BLaER1 (cell line): ENCODE data around the gene FUT1.
A peak's percentile ranks its signal among the peaks of the same experiment; 100 is the strongest.

Experiments
- H3K27ac ChIP-seq: shearing (Covaris generic); formaldehyde crosslinking; 2 replicates; pipeline ENCODE4 v1.8.1; 2022
- H3K27me3 ChIP-seq: shearing (Covaris generic); formaldehyde crosslinking; 2 replicates; pipeline ENCODE4 v1.8.1; 2022
- H3K36me3 ChIP-seq: shearing (Covaris generic); formaldehyde crosslinking; 2 replicates; pipeline ENCODE4 v1.8.1; 2022
- H3K4me1 ChIP-seq: shearing (Covaris generic); formaldehyde crosslinking; 2 replicates; pipeline ENCODE4 v1.8.1; 2022
- H3K4me2 ChIP-seq: shearing (Covaris generic); formaldehyde crosslinking; 2 replicates; pipeline ENCODE4 v1.8.1; 2022
- H3K4me3 ChIP-seq: shearing (Covaris generic); formaldehyde crosslinking; 2 replicates; pipeline ENCODE4 v1.8.1; 2022
- H3K9ac ChIP-seq: shearing (Covaris generic); formaldehyde crosslinking; 2 replicates; pipeline ENCODE4 v1.8.1; 2022
- H3K9me3 ChIP-seq: shearing (Covaris generic); formaldehyde crosslinking; 2 replicates; pipeline ENCODE4 v1.8.1; 2022
- H4K20me1 ChIP-seq: shearing (Covaris generic); formaldehyde crosslinking; 2 replicates; pipeline ENCODE4 v1.8.1; 2022
- Cebpa-rat ChIP-seq: shearing (Covaris generic); IDR thresholded peaks from 2 replicates; pipeline ENCODE4 v1.8.1; 2022

Gene FUT1

DNA sequence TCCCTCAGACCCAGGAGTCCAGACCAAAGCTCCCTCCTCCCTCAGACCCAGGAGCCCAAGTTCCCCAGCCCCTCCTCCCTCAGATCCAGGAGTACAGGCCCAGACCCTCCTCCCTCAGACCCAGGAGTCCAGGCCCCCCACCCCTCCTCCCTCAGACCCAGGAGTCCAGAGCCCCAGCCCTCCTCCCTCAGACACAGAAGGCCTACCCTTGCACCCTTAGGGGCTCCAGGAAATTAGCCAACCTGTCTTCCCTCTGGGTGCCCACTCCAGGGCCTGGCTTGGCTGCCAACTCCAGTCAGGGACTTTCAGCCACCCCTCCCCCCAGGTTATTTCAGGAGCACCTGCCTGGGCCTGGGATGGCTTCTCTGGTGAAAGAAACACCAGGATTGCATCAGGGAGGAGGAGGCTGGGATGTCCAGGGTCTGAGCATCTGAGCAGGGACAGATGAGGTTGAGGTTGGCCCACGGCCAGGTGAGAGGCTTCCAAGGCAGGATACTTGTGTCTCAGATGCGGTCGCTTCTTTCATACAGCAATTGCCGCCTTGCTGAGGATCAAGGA, 2.7 kb upstream of the FUT1 start, which contains the start of gene FGF21:
FGF21 (plus strand) TSS at position 441 of the 558 bp plus-strand sequence. CDS start 713 bp downstream, outside the sequence.
- H3K27ac ChIP-seq, result no peak within 1 kb of the TSS
- H4K20me1 ChIP-seq, result no peaks in the 10 kb centered on the region
- H3K4me3 ChIP-seq, result no peak within 1 kb of the TSS
- H3K4me1 ChIP-seq, result peaks cover 50% of the 10 kb centered on the region
- no peak within 1 kb of the TSS for H3K9ac ChIP-seq
- peaks cover 9% of the 10 kb centered on the region for H3K36me3 ChIP-seq
- no peak for TF ChIP-seq Cebpa-rat
- peaks cover 30% of the 10 kb centered on the region for H3K27me3 ChIP-seq
- H3K9me3 ChIP-seq, result no peaks in the 10 kb centered on the region
- H3K4me2 ChIP-seq, result no peak within 1 kb of the TSS

DNA sequence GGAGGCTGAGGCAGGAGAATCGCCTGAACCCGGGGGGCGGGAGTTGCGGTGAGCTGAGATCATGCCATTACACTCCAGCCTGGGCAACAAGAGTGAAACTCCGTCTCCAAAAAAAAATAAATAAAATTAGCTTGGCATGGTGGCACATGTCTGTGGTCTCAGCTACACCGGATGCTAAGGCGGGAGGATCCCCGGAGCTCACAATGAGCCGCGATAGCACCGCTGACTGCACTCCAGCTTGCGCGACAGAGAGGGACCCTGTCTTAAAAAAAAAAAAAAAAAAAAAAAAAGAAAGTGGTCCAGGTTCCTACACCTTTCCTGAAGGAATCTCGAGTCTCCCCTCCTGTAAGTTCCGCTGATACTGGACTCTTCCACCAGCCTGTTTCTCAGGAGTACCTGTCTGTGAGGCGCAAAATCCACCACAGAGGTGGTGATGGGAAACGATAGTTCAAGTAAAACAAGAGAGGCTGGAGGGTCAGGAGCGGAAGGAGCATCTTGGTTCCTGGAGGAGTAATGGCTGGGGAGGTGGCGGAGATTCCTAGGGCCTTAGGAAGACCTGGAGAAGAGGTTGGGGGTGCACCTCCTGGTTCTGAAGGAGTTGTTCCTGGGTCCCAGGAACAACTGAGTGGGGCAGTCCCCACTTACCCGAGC, 471 bp downstream of the FUT1 start:
- peak overlapping the region; percentile 77 for H3K9ac ChIP-seq
- peak overlapping the region; percentile 76 for H3K4me3 ChIP-seq
- H3K4me2 ChIP-seq, result peak overlapping the region; percentile 96
- peaks cover 30% of the 10 kb centered on the region for H3K27me3 ChIP-seq
- TF ChIP-seq Cebpa-rat, result no peak
- H4K20me1 ChIP-seq, result no peaks in the 10 kb centered on the region
- H3K9me3 ChIP-seq, result no peaks in the 10 kb centered on the region
- peak overlapping the region; percentile 56 for H3K27ac ChIP-seq
- peaks cover 72% of the 10 kb centered on the region for H3K4me1 ChIP-seq
- peaks cover 16% of the 10 kb centered on the region for H3K36me3 ChIP-seq

DNA sequence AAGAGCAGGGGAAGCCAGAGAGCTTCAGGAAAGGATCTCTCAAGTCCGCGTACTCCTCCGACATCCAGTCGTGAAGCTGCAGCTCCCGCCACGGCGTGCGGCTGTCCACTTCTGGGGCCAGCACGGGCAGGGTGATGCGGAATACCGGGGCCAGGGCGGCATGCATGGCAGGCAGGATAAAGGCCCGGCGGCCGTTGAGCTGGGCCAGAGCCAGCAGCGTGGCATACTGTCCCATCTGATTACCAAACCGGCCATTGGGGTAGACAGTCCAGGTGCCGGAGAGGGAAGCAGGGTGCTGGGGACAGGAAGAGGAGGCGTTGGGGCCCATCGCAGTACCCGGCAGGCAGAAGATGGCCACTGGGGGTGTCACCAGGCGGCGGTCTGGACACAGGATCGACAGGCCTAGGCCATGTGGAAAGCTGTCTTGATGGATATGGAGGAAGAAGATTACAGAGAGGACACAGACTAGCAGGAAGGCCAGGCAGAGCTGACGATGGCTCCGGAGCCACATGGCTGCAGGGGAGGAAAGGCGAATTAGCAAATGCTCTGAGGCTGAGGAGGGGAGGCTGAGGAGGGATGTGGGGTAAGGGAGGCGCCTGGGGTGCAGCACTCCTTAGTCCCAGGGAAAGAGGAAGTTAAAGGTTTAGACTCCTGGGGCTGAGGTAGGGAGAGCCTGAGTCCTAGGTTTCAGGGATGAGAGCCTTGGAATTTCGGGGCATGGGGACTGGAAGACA, 1.5 kb downstream of the FUT1 start:
- no peak overlapping the region for H3K4me3 ChIP-seq
- no peak overlapping the region for H3K27ac ChIP-seq

DNA sequence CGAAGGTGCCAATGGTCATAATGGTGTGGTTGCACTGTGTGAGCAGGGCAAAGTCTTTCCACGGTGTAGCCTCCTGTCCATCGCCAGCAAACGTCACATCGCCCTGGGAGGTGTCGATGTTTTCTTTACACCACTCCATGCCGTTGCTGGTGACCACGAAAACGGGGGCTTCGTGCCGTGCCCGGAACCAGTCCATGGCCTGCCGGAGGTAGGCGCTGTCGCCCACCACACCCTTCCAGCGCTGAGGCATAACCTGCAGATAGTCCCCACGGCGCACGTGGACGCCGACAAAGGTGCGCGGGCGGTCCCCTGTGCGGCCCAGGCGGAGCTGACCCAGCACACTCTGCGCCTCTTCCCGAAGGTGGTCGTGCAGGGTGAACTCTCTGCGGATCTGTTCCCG, 2.1 kb downstream of the FUT1 start:
- H3K27ac ChIP-seq, result no peak overlapping the region
- peaks cover 16% of the 10 kb centered on the region for H3K36me3 ChIP-seq
- H3K9me3 ChIP-seq, result no peaks in the 10 kb centered on the region
- no peak overlapping the region for H3K4me3 ChIP-seq
- H3K27me3 ChIP-seq, result peaks cover 30% of the 10 kb centered on the region
- H3K9ac ChIP-seq, result no peak overlapping the region
- no peaks in the 10 kb centered on the region for H4K20me1 ChIP-seq
- TF ChIP-seq Cebpa-rat, result no peak
- H3K4me1 ChIP-seq, result peaks cover 87% of the 10 kb centered on the region
- H3K4me2 ChIP-seq, result no peak overlapping the region

More for the DNA sequence above, 1.5 kb downstream of the FUT1 start:
- Histone ChIP-seq H3K9me3 (no peaks in the 10 kb centered on the region), H3K4me2 (peak overlapping the region; percentile 96), H4K20me1 (no peaks in the 10 kb centered on the region), H3K9ac (no peak overlapping the region), H3K36me3 (peaks cover 16% of the 10 kb centered on the region), H3K4me1 (peaks cover 81% of the 10 kb centered on the region), H3K27me3 (peaks cover 30% of the 10 kb centered on the region)
- no peak for TF ChIP-seq Cebpa-rat

DNA sequence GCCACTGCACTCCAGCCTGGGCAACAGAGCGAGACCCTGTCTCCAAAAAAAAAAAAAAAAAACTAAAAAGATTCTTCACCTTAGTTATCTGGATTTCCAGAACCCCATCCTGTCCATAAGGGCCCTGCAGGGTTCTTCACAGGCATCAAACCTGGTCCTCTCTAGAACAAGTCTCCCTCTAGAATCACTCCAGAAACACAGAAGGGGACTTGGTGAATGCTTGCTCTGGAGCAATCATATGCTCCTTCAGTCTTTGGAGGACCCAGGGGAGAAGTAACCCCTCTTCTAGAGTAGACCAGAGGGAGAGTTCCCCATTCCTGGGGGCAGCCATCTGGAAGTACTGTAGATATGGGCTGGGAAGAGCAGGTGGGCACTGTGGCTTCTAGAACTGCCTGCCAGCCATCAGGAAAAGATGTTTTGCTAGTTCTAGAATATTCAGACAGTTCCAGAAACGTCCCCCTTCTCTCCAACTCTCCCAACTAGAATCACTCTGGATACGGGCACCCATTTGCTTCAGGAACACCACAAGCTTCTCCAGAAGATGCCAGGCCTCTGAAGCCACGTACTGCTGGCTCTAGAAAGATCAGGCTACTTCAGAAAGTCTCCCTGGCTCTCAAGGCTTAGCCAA, 2.8 kb downstream of the FUT1 start:
- no peak overlapping the region for H3K9ac ChIP-seq
- peaks cover 30% of the 10 kb centered on the region for H3K27me3 ChIP-seq
- no peak overlapping the region for H3K4me3 ChIP-seq
- no peak overlapping the region for H3K27ac ChIP-seq
- peaks cover 17% of the 10 kb centered on the region for H3K36me3 ChIP-seq
- no peak for TF ChIP-seq Cebpa-rat
- no peaks in the 10 kb centered on the region for H3K9me3 ChIP-seq
- H3K4me1 ChIP-seq, result peaks cover 87% of the 10 kb centered on the region
- no peak overlapping the region for H3K4me2 ChIP-seq
- no peaks in the 10 kb centered on the region for H4K20me1 ChIP-seq

DNA sequence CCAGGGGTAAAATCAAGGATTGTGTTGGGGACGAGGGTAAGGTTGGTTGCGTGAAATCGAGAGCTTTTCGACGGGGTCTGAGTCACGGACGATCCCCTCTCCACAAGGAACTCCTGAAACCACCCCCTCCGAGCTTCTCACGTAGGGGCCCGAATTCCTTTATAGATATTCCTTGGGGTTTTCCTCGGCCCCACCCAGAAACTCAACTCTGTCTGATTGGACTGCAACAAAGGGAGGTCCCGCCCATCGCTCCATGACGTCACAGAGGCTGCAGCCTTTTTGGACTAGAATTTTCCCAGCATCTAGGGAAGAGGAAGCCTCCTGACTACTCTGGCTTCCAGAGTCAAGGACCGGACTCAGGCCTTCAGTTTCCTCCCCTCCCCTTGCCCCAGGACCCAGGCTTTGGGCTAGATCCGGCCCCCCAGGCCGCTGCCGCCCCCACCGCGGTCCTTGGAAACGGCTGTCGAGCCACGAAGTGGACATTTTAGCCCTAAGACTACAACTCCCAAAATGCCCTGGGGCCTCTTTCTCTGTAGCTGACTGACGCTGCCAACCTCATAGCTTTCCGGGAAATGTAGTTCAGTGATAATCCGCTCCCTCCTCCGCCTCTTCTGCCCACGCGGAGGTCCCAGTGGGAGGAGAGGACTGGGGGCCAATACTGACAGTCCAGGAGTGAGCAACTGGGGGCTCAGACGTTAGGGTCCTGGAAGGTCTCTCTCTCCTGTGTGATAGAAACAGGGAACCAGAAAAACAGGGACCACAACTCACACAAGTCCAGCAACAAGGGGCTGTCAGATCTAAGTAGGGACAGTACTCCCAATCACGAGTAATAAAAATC, 5.5 kb downstream of the FUT1 start, which contains the start of gene IZUMO1:
IZUMO1 (minus strand) TSS at position 172 of the 838 bp plus-strand sequence. CDS start 1,050 bp downstream, outside the sequence.
- Histone ChIP-seq H3K4me1 (peaks cover 67% of the 10 kb centered on the region), H3K4me2 (peak within 1 kb of the TSS; percentile 71), H3K27ac (peak within 1 kb of the TSS; percentile 74), H3K27me3 (peaks cover 6% of the 10 kb centered on the region; the same call in 1 of the 2 replicates), H3K9me3 (no peaks in the 10 kb centered on the region), H4K20me1 (no peaks in the 10 kb centered on the region), H3K4me3 (peak within 1 kb of the TSS; percentile 73), H3K9ac (peak within 1 kb of the TSS; percentile 77), H3K36me3 (peaks cover 36% of the 10 kb centered on the region)
- no peak for TF ChIP-seq Cebpa-rat

DNA sequence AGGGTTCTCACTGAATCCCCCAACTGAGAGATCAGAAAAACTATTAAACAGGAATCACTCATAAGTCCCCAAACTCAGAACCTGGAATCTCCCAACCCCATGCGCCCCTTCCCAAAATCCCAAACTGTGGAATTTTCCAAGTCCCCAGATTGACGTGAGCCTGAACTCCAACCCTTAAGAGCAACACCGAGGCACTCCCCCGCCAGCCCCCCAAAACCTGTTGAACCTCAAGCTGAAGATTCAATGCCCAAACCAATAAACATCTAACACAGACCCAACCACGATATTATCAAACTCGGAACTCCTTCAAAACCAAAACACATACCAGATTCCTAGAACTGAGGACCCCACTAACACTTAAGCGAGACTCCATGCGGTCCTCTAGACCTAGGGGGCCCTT, 6.3 kb downstream of the FUT1 start:
- H3K27me3 ChIP-seq, result no peaks in the 10 kb centered on the region
- no peak overlapping the region for H3K27ac ChIP-seq
- H3K4me1 ChIP-seq, result peaks cover 67% of the 10 kb centered on the region
- peaks cover 36% of the 10 kb centered on the region for H3K36me3 ChIP-seq
- peak overlapping the region; percentile 71 for H3K4me2 ChIP-seq
- peak overlapping the region; percentile 73; the same call in 1 of the 2 replicates for H3K4me3 ChIP-seq
- no peaks in the 10 kb centered on the region for H4K20me1 ChIP-seq
- no peaks in the 10 kb centered on the region for H3K9me3 ChIP-seq
- TF ChIP-seq Cebpa-rat, result no peak
- H3K9ac ChIP-seq, result no peak overlapping the region

DNA sequence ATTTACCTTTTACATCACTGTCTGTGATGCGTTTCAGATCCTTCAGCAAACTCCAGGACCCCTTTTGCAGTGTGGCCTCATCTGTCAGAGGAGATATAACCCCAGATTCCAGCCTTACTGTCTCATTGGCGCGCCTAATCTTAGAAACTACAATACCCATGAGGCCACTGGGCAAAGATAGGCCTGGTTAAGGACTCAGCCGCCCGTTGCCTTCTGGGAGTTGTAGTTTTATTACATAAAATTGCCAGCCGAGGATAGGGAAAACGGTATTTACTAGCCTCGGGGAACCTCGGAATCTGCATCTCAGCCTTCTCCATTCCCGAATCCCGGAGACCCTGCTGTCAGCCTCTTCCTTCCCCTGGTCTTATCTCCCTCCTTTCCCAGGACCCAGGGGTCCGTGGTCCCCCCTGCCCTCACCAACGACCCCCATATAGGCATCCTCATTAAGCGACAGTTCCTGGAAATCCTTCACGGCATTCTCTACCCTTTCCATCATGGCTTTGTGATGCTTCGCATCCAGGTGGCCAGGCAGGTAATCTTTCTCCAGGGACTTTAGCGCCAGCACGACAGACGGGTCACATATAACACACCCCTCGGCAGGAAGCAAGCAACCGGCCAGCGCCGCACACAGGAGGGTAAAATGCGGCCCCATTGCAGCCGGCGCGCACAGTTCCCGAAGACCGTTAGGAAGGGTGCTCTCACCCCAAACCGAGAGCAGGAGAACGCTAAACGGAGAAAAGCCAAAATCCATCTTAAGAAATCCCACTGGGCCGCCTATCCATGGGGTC, 7.0 kb downstream of the FUT1 start:
- H3K4me2 ChIP-seq, result 0 out of 2 replicates have a peak overlapping the region, but pooled peaks have one; percentile 71
- no peak overlapping the region for H3K9ac ChIP-seq
- no peak for TF ChIP-seq Cebpa-rat
- H4K20me1 ChIP-seq, result no peaks in the 10 kb centered on the region
- H3K27ac ChIP-seq, result no peak overlapping the region
- H3K27me3 ChIP-seq, result no peaks in the 10 kb centered on the region
- no peak overlapping the region for H3K4me3 ChIP-seq
- peaks cover 67% of the 10 kb centered on the region for H3K4me1 ChIP-seq
- no peaks in the 10 kb centered on the region for H3K9me3 ChIP-seq
- H3K36me3 ChIP-seq, result peaks cover 29% of the 10 kb centered on the region
